A673 (cell line): ENCODE results near the gene MAPKAPK2.

Experiments
- EZH2 ChIP-seq: fragments of 200-600 bp; sonication (generic); IDR thresholded peaks from 2 replicates; pipeline ENCODE4 v1.6.1; 2017; ENCODE audit warnings: borderline replicate concordance, low read depth, mild to moderate bottlenecking, mixed read lengths, antibody characterized with exemption, low read length; ENCODE audit not compliant: poor library complexity, severe bottlenecking
- TF ChIP-seq, protein P1 (sequence below): fragments of 300-800, 200-600 bp; sonication (generic); conservative IDR thresholded peaks from 2 replicates; pipeline ENCODE4 v1.5.1; 2017; ENCODE audit warnings: low read depth, mild to moderate bottlenecking, antibody characterized with exemption, low read length, moderate library complexity, mixed read lengths

- TF ChIP-seq, protein P1, sequence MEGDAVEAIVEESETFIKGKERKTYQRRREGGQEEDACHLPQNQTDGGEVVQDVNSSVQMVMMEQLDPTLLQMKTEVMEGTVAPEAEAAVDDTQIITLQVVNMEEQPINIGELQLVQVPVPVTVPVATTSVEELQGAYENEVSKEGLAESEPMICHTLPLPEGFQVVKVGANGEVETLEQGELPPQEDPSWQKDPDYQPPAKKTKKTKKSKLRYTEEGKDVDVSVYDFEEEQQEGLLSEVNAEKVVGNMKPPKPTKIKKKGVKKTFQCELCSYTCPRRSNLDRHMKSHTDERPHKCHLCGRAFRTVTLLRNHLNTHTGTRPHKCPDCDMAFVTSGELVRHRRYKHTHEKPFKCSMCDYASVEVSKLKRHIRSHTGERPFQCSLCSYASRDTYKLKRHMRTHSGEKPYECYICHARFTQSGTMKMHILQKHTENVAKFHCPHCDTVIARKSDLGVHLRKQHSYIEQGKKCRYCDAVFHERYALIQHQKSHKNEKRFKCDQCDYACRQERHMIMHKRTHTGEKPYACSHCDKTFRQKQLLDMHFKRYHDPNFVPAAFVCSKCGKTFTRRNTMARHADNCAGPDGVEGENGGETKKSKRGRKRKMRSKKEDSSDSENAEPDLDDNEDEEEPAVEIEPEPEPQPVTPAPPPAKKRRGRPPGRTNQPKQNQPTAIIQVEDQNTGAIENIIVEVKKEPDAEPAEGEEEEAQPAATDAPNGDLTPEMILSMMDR, result no peak
- no peak for TF ChIP-seq EZH2
These were observed 60.0 kb downstream of the MAPKAPK2 start for GRCh38 chr1:206744683-206745082.
